Placental epithelial cell (primary cell): ENCODE data around the gene SAMD9L. TPM values are rescaled to one million over a fixed set of nuclear protein-coding genes. Genes with fewer than 3 reads are reported as not detected.

Source experiments
- total RNA-seq: library from RNA; depleted of rRNA; stranded (reverse); fragments of >200 nt; gene quantifications from 2 replicates; pipeline ENCODE4 v1.2.3, GENCODE V29; 2012

The SAMD9L gene
- total RNA-seq: 0.11 and 0.79 TPM in 2 replicates

DNA sequence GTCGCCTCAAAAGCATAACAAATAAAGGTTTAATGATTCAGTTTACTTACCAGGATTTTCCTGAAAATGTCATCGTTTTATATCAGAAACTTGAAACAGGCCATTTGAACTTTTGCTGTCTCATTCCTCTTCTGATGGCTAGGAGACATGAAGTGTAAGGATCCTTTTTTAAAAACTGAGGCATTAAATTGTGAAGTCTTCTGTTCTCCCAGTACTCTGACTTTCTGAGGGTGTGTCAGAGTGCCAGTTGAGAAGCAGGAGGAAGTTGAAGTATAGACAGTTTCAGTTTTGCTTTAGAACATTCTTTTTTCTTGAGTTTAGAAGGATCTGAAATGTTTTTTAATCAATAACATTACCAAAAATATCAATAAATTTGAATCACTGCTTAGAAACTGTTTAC, at the start of gene SAMD9L:
SAMD9L (minus strand) TSS at position 242 of the 400 bp plus-strand sequence. CDS start 12,414 bp downstream, outside the sequence.

DNA sequence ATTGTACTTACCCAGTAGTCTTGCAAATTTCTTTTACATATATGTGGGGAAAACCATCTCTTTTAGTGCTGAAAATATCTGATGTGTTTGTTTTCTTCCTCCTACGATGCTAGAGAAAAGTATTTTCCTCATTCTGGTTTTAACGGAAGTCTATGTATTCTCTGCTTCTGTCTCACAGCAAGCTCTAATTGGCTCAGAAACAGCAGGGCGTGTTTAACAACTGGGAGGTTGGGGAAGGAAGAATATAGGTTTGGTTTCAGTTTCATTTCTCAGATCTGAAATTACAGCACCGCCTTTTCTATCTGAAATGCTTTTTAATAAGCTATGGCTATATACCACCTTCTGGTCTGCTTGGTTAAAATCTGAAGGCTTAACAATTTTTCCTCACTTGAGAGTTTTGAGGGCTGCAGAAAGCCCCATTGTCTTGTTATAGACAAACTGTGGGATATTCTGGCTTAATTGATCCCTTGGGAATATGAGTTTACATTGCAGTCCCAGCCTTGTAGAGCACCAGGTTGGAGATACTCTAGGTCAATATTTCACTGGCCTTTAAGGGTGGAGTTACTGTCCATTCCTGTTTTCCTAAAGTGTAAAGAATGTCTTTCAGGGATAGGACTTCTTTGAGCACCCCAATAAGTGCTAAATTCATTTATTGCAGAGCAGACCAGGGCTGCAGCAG, 30.2 kb downstream of the SAMD9L start, which contains the start of gene SAMD9:
SAMD9 (minus strand) TSS at position 128 of the 679 bp plus-strand sequence. CDS start 11,882 bp downstream, outside the sequence.

Other genes starting within 250 kb of the SAMD9L start
- gene SAMD9, start 30.4 kb downstream of the SAMD9L start, total RNA-seq: 9.8 and 11.1 TPM in 2 replicates
- not detected in 2 replicates for gene HEPACAM2, start 78.1 kb upstream of the SAMD9L start, total RNA-seq
- gene VPS50, start 84.0 kb upstream of the SAMD9L start, total RNA-seq: 21.6 and 25.4 TPM in 2 replicates